H4 (cell line): ENCODE measurements around the gene DHDDS. TPM values are rescaled to one million over a fixed set of nuclear protein-coding genes. Genes with fewer than 3 reads are reported as not detected.

Experiments used
- DNase-seq: peaks from one replicate; pipeline ENCODE4 v3.0.0-alpha.2; 2015; ENCODE audit warnings: low spot score
- total RNA-seq: library from RNA; depleted of rRNA; stranded (reverse); fragments of >200 nt; shearing (Covaris generic); gene quantifications from 2 replicates; pipeline ENCODE4 v1.2.3, GENCODE V29; 2014

The DHDDS gene
- total RNA-seq, 1 experiment from 2014 or later: 24.6 TPM

DNA sequence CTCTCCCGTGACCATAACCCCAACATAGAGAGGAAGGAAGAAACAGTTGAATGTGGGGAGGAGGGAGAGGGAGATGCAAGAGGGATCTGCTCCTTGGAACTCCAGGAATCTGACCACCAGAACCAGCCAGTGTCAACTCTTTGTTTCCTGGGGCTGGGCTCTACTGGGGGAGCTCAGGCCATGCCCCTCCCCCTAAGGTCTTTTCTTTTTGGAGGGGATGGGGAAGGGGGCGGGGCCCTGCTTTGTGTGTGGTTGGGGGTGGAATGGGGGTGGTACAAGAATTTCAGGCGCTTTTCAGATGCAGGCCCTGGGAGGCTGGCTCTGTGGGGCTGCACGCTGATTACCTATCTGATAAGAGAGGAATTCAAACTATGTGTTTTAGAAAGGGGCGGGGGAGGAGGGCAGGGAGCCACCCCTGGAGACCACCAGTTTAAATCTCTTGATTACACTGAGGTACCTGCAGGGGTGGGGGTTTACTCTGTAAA, 13.2 kb upstream of the DHDDS start:
- no peak for DNase-seq

DNA sequence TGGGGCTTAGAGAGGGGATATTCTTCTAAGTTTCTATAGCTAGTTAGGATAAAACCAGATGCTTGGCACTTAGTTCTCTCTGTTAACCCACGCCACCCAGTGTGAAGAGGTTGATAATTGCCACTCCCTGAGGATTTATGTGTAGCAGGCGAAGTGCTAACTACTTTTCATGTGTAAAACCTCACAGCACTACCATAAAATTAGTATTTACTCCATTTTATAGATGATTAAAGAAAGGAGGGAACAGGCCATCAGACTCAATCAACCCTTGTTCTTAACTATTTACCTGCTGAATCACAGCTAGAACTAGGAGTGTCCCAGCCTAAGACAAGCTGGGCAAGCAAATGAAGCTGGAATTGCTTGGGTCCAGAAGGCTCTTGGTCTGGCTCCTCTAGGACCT, 12.6 kb upstream of the DHDDS start:
- DNase-seq: no peak

GRCh38 chr1:26429721-26430120, 2.4 kb upstream of the DHDDS start:
- DNase-seq: no peak

DNA sequence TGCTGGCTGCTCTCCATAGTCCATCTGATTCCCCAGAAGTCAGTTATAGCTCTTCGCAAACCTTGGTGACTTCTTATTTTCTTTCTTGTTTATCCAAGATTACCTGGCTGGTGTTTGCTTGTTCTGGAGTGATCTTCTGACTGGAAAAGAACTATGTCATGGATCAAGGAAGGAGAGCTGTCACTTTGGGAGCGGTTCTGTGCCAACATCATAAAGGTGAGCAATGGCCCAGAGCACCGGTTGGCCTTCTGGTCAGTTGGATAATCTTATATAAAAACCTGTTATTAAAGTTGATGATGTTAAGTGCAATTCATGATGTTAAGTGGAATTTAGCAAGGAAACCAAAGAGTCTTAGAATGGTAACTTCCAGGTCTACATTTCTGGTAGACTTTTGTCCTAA, 672 bp downstream of the DHDDS start:
- DNase-seq: no peak

- no peak for DNase-seq
These were observed 2.1 kb downstream of the DHDDS start for GRCh38 chr1:26434161-26434752.

- no peak for DNase-seq
These were observed 5.9 kb downstream of the DHDDS start for GRCh38 chr1:26438041-26438440.

GRCh38 chr1:26440259-26440658, 8.1 kb downstream of the DHDDS start:
- DNase-seq: no peak

DNA sequence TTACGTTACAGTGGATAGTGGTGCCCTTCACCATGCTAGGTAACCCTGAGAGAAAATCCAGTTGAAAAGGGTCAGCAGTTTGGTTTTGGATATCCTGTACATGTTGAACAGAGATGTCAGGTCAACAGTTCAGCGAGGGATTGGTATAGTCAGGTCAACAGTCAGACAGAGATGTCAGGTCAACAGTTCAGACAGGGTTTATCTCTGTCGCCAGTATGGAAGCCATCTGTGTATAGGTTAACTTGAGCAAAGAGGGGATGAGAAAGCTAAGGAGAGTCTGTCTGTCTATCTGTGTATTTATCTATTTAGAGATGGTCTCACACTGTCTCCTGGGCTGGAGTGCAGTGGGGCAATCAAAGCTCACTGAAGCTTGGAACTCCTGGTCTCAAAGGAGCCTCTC, 17.7 kb downstream of the DHDDS start:
- no peak for DNase-seq

DNA sequence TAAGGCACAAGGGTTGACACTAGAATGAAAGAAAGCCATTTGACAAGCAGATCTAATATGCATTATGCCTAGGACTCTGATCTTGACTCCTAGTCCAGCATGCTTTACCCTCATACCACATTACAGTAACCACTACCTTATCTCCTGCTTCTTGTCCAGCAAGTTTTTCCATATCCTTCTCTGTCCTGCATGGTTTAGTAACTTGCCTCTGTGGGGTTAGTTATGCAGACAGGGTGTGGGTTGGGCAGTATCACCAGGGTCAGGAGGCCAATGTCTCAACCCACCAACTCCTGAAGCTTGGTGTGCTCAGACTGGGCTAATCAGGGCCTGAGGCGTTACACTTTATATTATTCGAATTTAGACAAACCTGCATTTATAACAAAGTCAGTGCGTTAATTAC, 18.8 kb downstream of the DHDDS start:
- no peak for DNase-seq

GRCh38 chr1:26452459-26453183, 20.5 kb downstream of the DHDDS start:
- DNase-seq: no peak

- no peak for DNase-seq
These were observed 27.0 kb downstream of the DHDDS start for GRCh38 chr1:26459148-26459547.

DNA sequence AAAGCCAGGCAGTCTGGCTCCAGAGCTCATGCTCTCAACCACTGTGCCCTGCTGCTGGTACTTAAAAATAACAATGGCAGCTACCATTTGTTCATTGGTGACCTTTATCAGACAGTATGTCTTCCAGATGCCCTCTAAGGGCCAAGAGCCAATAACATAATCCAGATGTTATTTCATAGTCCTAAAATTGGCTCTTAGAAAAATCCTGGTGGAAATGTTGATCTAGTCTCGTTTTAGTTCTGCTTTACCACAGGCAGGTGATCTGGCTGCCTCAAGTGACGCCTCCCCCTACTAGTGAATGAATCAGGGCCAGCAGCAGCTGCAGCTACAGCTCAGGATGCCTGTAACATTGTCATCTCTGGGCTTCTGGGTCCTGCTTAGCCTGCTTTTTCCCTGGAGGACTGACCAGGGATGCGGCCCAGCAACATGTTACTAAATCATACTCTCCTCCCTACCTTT, 27.5 kb downstream of the DHDDS start:
- no peak for DNase-seq

DNA sequence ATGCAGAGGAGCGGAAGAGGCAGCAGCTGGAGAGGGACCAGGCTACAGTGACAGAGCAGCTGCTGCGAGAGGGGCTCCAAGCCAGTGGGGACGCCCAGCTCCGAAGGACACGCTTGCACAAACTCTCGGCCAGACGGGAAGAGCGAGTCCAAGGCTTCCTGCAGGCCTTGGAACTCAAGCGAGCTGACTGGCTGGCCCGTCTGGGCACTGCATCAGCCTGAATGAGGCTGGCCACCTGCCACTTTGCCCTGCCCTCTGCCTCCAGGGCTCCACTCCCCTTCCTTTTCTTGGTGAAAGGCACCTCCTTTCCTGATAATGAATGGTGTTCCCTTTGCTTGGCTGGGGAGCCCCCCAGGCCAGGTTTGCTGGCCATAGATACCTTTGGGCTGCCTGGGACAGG, 36.8 kb downstream of the DHDDS start:
- no peak for DNase-seq

- no peak for DNase-seq
These were observed 37.4 kb downstream of the DHDDS start for GRCh38 chr1:26469558-26469957.

- DNase-seq: no peak
These were observed 38.9 kb downstream of the DHDDS start for GRCh38 chr1:26470878-26471497.

DNA sequence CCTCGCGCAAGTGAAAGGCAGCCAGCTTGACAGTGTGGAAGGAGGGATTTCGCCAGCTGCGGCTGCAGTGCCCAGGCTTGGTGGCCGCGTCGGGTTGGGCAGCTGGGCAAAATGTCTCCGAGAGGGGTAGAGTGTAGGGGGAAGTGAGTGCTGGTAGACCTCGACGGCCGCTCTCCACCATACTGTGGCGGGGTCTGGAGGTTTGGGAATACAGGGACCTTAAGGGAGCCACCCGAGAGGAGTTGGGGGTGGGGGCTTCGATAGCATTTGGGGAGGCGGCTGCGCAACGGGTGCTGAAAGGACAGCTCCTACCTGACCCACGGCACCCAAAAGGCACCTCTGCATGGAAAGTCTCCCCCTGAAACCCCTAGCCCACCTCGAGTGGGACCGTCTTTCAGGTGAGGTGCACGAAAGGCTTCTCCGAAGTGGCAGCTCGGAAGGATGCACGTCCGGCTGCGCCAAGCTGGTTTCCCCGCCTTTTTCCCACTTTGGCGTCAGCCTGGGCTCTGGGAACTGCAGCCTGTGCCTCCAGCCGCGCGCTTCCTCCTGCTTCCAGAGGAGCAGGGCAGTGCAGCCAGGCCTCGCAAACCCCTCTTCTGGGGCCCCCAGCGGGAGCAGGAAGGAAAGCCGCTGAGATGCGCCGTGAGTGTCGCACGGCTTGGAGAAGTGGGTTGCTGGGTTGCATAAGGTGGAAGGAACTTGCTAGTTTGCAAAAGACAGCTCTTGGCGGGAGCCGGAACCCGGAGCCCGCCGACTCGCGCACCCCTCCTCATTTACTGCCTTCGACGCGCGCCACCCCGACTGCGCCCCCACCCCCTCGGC, 39.6 kb downstream of the DHDDS start:
- DNase-seq: peak; percentile 59

DNA sequence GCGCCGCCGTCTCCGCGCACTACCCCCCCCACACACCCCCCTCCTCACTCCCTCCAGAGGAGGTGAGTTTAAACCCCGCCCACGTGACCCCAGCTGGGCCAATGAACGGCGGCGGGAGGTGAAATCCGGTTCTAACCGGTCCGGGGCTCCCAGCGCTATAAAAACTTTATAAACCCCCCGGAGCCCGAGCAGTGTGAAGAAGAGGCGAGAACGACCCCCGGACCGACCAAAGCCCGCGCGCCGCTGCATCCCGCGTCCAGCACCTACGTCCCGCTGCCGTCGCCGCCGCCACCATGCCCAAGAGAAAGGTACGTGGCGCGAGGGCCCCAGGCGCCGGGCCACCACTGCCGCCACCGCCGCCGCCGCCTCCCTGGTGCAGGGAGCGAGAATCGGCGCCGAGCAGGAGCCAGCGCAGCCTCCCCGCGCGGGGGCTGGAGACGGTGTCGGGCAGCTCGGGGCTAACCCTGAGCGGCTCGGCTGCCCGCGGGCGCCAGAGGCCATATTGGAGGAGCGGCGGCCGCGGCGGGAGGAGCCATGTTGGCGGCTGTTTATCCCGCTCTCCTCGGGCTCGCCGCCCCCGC, 40.3 kb downstream of the DHDDS start, which contains the start of gene HMGN2:
Gene HMGN2, plus strand, starts transcription at position 121 of the 581 bp plus-strand sequence. Its CDS starts 173 bp downstream, at position 294.
- DNase-seq: peak; percentile 85

GRCh38 chr1:26472901-26473845, 41.1 kb downstream of the DHDDS start:
- DNase-seq: peak; percentile 84

DNA sequence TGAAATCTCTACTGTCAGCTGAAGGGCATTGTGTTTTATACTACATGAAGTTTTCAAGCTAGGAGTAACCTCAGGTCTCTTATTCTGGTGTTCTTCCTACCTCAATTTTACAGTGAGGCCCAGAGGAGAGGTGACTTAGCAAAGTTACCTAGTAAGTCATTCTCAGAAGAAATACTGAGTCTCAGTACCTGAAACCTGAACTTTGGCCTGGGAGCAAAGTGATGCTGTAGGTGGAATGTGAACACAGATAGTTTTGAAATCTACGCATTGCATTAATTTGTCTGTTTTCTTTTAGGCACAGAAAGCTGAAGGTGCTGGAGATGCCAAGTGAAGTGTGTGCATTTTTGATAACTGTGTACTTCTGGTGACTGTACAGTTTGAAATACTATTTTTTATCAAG, 42.7 kb downstream of the DHDDS start:
- no peak for DNase-seq

DNA sequence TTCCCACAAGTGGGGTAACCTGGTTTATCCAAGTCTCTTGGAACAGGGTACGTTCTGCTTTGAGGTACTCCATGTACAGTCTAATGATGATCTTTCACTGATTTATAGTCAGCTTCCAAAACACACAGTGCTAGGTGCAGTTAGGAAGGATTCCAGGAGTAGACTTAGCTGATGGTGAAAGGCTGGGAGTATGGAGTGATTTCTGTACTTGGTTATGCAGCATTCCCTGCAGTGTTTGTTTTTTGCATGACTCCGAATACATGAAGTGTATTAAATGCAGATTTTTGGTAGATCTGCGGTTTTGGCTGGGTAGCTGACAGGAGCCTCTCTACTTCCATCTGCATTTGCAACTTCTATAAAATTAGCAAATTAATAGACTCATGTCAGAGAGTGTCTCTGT, 43.9 kb downstream of the DHDDS start:
- DNase-seq: no peak
